Epithelial cell of esophagus (primary cell): ENCODE data around the gene SFMBT2.
"Not testable (repeated sequence)": the region's sequence is repeated elsewhere in the genome, so short reads cannot be mapped to it uniquely, and the experiment has no call there.

ENCODE experiments used
- DNase-seq: peaks from one replicate; pipeline ENCODE4 v3.0.0; 2010; ENCODE audit warnings: low read depth
- H3K4me3 ChIP-seq: 2 replicates; pipeline ENCODE4 v1.5.1; 2011; ENCODE audit warnings: mild to moderate bottlenecking, low read length, control low read depth
- CTCF ChIP-seq: IDR thresholded peaks from 2 replicates; pipeline ENCODE4 v1.5.1; 2011; ENCODE audit warnings: low read depth, mild to moderate bottlenecking, low read length, control low read depth, inconsistent platforms; ENCODE audit not compliant: insufficient read depth; ENCODE audit errors: missing control alignments

Gene SFMBT2

GRCh38 chr10:7391748-7392147 is 19.1 kb downstream of the SFMBT2 start:
- DNase-seq, result no peak
- H3K4me3 ChIP-seq, result no peak overlapping the region
- no peak for TF ChIP-seq CTCF

DNA sequence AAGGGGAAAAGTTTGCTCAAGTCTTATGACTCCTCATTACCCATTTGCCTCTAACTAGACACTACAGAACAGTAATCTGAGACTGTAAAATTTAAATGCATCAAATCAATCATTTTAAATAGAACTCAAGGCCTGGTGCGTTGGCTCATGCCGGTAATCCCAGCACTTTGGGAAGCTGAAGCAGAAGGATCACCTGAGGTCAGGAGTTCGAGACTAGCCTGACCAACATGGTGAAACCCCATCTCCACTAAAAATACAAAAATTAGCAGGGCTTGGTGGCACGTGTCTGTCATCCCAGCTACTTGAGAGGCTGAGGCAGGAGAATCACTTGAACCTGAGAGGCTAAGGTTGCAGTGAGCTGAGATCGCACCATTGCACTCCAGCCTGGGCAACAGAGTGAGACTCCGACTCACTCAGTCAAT is 20.1 kb downstream of the SFMBT2 start:
- H3K4me3 ChIP-seq, DNase-seq: not testable (repeated sequence)

DNA sequence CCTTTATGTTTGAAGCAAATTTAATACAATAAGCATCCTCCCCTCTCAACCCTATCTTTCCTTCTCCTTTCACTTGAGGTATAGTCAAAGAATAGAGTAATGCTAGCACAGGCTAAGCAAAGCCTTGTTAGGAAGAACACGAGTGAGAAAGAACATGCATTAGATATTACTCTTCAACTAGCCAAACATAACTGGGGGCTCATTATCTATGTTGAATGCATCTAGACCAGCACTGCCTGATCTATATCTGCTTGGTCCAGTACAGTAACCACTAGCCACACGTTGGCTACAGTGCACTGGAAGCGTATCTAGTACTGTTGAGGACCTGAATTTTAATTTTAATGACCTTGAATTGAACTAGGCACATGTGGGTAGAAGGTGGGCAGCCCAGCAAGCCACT is 21.0 kb downstream of the SFMBT2 start:
- no peak for TF ChIP-seq CTCF
- no peak for DNase-seq
- H3K4me3 ChIP-seq, result no peak overlapping the region

DNA sequence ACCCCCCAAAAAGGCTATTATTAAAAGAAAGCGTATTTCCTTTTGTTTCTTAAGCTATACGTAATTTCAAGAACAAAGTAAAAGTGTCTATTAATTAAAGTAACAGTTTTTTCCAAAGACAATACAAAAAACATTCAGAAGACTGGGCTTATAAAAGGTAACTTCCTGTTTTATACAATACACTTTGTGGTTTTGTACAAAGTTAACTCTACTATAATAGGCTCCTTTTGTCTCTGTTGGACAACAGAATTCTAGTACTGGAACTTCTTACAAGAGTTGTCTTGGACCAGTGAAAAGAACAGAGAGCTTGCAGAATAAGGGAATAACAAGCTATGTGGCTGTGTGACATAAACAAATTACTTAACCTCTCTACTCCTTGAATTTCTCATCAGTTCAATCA is 21.5 kb downstream of the SFMBT2 start:
- DNase-seq, result no peak
- H3K4me3 ChIP-seq, result no peak overlapping the region
- no peak for TF ChIP-seq CTCF

GRCh38 chr10:7388602-7389001 is 22.2 kb downstream of the SFMBT2 start:
- no peak overlapping the region for H3K4me3 ChIP-seq
- no peak for DNase-seq
- TF ChIP-seq CTCF, result no peak

DNA sequence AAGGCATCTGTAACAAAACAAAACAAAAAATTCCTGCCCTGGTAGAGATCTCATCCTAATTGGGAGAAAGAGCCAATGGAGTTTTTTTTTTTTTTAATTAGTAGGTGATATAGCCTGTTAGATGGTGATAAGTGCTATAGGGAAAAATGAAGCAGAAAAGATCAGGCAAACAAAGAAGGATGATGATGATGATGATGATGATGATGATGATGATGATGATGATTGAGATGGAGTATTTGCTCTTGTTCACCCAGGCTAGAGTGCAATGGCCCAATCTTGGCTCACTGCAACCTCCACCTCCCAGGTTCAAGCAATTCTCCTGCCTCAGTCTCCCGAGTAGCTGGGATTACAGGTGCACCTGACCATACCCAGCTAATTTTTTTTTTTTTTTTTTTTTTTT is 22.7 kb downstream of the SFMBT2 start:
- H3K4me3 ChIP-seq, DNase-seq: not testable (repeated sequence)

DNA sequence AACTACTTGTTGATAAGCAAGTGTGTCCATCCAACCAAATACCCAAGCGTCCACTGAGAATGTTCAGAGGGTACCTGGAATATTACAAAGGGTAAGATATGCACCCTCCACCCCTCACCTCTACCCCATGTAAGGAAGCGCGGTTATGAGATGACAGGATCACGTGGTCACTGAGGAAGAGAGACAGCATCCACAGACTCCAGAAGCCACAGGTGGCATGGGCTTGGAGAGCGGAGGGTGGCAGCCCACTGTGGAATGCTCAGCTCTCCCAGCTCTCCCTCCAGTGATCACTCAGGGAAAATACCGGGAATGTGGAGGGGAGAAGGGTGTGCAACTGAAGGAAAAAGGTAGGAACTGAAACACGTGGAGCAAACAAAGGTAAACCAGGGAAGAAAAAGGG is 25.7 kb downstream of the SFMBT2 start:
- TF ChIP-seq CTCF, result no peak
- DNase-seq, result no peak

DNA sequence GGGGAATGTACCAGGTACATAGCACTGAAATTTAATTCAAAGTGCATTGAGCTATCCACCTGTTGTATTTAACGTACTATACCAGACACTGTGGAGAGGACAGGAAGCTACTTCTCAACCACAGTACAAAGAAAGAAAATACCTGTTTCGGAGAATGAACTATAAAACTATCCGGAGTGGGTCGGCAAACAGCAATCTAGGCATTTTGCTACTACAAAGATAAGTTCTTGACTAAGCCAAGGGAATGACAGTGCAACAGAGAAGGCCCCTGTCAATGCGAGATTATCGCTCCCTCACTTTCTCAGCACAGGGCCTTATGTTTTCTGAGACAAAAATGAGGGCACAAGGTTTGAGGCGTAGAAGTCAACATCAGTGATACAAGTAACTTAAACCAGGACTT is 27.4 kb downstream of the SFMBT2 start:
- H3K4me3 ChIP-seq, result no peak overlapping the region
- no peak for TF ChIP-seq CTCF
- DNase-seq, result no peak

More for the DNA sequence above, 25.7 kb downstream of the SFMBT2 start:
- H3K4me3 ChIP-seq, result no peak overlapping the region
